B cell (primary cell): Measurements from ENCODE around the gene JADE1.

ENCODE experiments used
- CTCF ChIP-seq: fragments of 200-600 bp; IDR thresholded peaks from one replicate; pipeline ENCODE4 v1.8.0; 2022; ENCODE audit warnings: antibody characterized with exemption, mild to moderate bottlenecking
- EZH2 ChIP-seq: IDR thresholded peaks from 2 replicates; pipeline ENCODE4 v1.6.1; 2012; ENCODE audit warnings: borderline replicate concordance, low read depth, mild to moderate bottlenecking, moderate library complexity, low read length; ENCODE audit not compliant: insufficient read depth, poor library complexity, severe bottlenecking

GRCh38 chr4:128840711-128841318 lies 31.3 kb downstream of the JADE1 start:
- TF ChIP-seq CTCF (no peak), EZH2 (no peak)
